ENCODE results near the gene PCYT1A.
"Not testable (repeated sequence)": the region's sequence is repeated elsewhere in the genome, so short reads cannot be mapped to it uniquely, and the experiment has no call there.

The PCYT1A gene

GRCh38 chr3:196287090-196287439 lies 461 bp downstream of the PCYT1A start:
- no peak for DNase-seq (ENCODE audit: low read depth)

GRCh38 chr3:196284396-196284795 lies 3.1 kb downstream of the PCYT1A start:
- DNase-seq (ENCODE audit: low read depth) = no peak

- no peak for DNase-seq (ENCODE audit: low read depth)
Observed at GRCh38 chr3:196281962-196282361, 5.6 kb downstream of the PCYT1A start.

- DNase-seq (ENCODE audit: low read depth) = no peak
Observed at GRCh38 chr3:196280689-196281440, 6.7 kb downstream of the PCYT1A start.

GRCh38 chr3:196275126-196275525 lies 12.4 kb downstream of the PCYT1A start:
- no peak for DNase-seq (ENCODE audit: low read depth)

- DNase-seq (ENCODE audit: low read depth) = no peak
Observed at GRCh38 chr3:196274585-196274984, 12.9 kb downstream of the PCYT1A start.

GRCh38 chr3:196273655-196274054 lies 13.9 kb downstream of the PCYT1A start:
- no peak for DNase-seq (ENCODE audit: low read depth)

- DNase-seq (ENCODE audit: low read depth) = no peak
Observed at GRCh38 chr3:196272826-196273225, 14.7 kb downstream of the PCYT1A start.

- DNase-seq (ENCODE audit: low read depth) = no peak
Observed at GRCh38 chr3:196270499-196270898, 17.0 kb downstream of the PCYT1A start.

- peak; percentile 70 for DNase-seq (ENCODE audit: low read depth)
Observed at GRCh38 chr3:196268284-196269163, 19.0 kb downstream of the PCYT1A start.

GRCh38 chr3:196263819-196264218 lies 23.7 kb downstream of the PCYT1A start:
- no peak for DNase-seq (ENCODE audit: low read depth)

- no peak for DNase-seq (ENCODE audit: low read depth)
Observed at GRCh38 chr3:196260784-196261183, 26.7 kb downstream of the PCYT1A start.

- no peak for DNase-seq (ENCODE audit: low read depth)
Observed at GRCh38 chr3:196255776-196256175, 31.8 kb downstream of the PCYT1A start.

GRCh38 chr3:196254376-196255283 lies 32.9 kb downstream of the PCYT1A start:
- DNase-seq (ENCODE audit: low read depth) = no peak

GRCh38 chr3:196251918-196252317 lies 35.6 kb downstream of the PCYT1A start:
- no peak for DNase-seq (ENCODE audit: low read depth)

GRCh38 chr3:196246612-196247308 lies 40.8 kb downstream of the PCYT1A start:
- DNase-seq (ENCODE audit: low read depth) = no peak

- not testable (repeated sequence) for DNase-seq (ENCODE audit: low read depth)
Observed at GRCh38 chr3:196244166-196244565, 43.4 kb downstream of the PCYT1A start.

- DNase-seq (ENCODE audit: low read depth) = no peak
Observed at GRCh38 chr3:196241704-196242103, 45.8 kb downstream of the PCYT1A start.

GRCh38 chr3:196240424-196240823 lies 47.1 kb downstream of the PCYT1A start:
- DNase-seq (ENCODE audit: low read depth) = no peak

- no peak for DNase-seq (ENCODE audit: low read depth)
Observed at GRCh38 chr3:196238612-196239560, 48.6 kb downstream of the PCYT1A start.
